VCaP (cell line): Measurements from ENCODE around the gene EIF3I.

Experiments used
- H3K27ac ChIP-seq: fragments of 450-650 bp; 2 replicates; pipeline ENCODE4 v1.5.1; 2017
- TF ChIP-seq, protein P1 (sequence below): fragments of 450-650 bp; conservative IDR thresholded peaks from 2 replicates; pipeline ENCODE4 v1.5.1; 2017; ENCODE audit warnings: mild to moderate bottlenecking, moderate library complexity

EIF3I gene

GRCh38 chr1:32220746-32221580 lies 1.2 kb upstream of the EIF3I start:
- H3K27ac ChIP-seq: peak overlapping the region; percentile 77; the same call in 1 of the 2 replicates
- TF ChIP-seq, protein P1, sequence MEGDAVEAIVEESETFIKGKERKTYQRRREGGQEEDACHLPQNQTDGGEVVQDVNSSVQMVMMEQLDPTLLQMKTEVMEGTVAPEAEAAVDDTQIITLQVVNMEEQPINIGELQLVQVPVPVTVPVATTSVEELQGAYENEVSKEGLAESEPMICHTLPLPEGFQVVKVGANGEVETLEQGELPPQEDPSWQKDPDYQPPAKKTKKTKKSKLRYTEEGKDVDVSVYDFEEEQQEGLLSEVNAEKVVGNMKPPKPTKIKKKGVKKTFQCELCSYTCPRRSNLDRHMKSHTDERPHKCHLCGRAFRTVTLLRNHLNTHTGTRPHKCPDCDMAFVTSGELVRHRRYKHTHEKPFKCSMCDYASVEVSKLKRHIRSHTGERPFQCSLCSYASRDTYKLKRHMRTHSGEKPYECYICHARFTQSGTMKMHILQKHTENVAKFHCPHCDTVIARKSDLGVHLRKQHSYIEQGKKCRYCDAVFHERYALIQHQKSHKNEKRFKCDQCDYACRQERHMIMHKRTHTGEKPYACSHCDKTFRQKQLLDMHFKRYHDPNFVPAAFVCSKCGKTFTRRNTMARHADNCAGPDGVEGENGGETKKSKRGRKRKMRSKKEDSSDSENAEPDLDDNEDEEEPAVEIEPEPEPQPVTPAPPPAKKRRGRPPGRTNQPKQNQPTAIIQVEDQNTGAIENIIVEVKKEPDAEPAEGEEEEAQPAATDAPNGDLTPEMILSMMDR: no peak

- peak overlapping the region; percentile 77; the same call in 1 of the 2 replicates for H3K27ac ChIP-seq
Observed at GRCh38 chr1:32221581-32221979, 627 bp upstream of the EIF3I start.

DNA sequence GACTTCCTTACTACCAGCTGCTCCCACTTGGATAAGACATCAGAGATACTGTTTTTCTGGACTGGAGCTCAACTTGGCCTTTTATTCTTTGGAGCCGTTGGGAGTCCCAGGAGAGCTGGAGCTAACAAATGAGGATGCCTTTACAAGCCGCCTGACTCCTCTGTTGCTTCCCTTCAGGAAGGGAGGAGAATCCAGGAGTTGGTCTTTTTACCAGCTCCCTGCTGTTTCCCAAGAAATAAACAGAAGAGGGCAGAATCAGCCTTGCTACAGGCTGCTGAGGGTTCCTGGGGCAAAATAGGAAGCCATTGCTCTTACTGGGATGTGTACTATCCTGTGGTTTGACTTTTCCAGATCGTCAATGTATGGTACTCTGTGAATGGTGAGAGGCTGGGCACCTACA lies 1.5 kb downstream of the EIF3I start:
- peak overlapping the region; percentile 77 for H3K27ac ChIP-seq

More at GRCh38 chr1:32221581-32221979, 627 bp upstream of the EIF3I start:
- TF ChIP-seq, protein P1: no peak

GRCh38 chr1:32224285-32224684 lies 2.1 kb downstream of the EIF3I start:
- TF ChIP-seq, protein P1: no peak

More for the DNA sequence above, 1.5 kb downstream of the EIF3I start:
- TF ChIP-seq, protein P1: no peak

GRCh38 chr1:32228771-32229170 lies 6.6 kb downstream of the EIF3I start:
- TF ChIP-seq, protein P1: no peak
- no peak overlapping the region for H3K27ac ChIP-seq

More at GRCh38 chr1:32224285-32224684, 2.1 kb downstream of the EIF3I start:
- peak overlapping the region; percentile 77 for H3K27ac ChIP-seq

DNA sequence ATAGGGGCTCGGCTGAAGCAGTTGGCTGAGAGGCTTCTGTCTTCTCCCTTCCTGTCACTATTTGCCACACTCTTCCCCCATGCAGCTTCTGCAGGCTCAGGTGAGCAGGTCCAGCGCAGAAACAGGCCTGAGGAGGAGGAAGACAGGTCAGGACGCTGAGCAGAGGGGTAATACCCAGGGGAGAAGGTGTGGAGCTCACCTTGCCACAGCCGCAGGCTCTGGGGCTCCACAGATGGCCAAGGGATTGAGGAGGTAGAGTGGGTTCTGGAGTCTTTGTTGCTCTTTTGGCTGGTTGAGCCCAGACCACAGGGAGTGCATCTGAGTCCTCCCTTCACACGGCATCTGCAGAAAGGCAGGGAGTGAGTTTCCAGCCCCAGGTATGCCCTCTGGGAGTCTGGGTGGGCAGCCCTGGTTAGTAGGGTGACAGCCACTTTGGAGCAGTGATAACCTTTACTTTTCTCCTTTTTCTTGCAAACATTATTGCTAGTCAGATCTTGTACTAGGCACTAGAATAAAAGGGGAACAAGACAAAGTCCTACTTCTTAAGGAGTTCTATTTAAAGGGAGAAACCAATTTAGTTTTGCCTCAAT lies 9.7 kb downstream of the EIF3I start:
- TF ChIP-seq, protein P1: no peak
- no peak overlapping the region for H3K27ac ChIP-seq

DNA sequence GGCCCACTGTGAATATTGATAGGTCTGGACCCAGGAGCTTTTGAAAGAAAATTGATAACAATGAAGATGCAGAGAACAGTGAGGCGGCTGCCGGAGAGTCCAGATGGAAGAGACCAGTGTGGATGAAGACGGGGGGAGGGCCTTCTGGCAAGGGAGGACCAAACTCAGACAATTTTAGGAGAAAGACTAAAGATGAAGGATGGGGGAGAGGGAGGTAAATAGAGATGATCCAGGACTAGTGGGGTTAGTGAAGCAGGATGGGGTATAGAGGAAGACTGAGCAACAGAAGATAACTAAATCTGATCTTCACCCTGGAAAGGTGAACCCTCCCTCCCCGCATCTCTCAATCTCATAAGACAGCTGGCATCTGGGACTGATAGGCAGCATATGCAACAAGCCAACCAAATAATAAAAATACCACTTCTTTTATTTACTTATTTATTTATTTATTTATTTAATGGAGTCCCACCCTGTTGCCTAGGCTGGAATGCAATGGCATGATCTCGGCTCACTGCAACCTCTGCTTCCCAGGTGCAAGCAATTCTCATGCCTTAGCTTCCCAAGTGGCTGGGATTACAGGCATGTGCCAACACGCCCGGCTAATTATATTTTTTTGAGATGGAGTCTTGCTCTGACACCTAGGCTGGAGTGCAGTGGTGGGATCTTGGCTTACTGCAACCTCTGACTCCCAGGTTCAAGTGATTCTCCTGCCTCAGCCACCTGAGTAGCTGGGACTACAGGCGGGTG lies 10.5 kb downstream of the EIF3I start:
- TF ChIP-seq, protein P1: no peak
- no peak overlapping the region for H3K27ac ChIP-seq
